Stimulated activated CD8-positive, alpha-beta memory T cell treated with anti-CD3 and anti-CD28 coated beads, Interleukin-7, amount 100 ng/mL, for 4 hours (primary cell): ENCODE results near the gene FNBP1.

Source experiments
- DNase-seq, 2 donors: peaks; one replicate each; pipeline ENCODE4 v3.0.0-alpha.2; 2020; ENCODE audit warnings: low read depth in 2 of 2

The FNBP1 gene

DNA sequence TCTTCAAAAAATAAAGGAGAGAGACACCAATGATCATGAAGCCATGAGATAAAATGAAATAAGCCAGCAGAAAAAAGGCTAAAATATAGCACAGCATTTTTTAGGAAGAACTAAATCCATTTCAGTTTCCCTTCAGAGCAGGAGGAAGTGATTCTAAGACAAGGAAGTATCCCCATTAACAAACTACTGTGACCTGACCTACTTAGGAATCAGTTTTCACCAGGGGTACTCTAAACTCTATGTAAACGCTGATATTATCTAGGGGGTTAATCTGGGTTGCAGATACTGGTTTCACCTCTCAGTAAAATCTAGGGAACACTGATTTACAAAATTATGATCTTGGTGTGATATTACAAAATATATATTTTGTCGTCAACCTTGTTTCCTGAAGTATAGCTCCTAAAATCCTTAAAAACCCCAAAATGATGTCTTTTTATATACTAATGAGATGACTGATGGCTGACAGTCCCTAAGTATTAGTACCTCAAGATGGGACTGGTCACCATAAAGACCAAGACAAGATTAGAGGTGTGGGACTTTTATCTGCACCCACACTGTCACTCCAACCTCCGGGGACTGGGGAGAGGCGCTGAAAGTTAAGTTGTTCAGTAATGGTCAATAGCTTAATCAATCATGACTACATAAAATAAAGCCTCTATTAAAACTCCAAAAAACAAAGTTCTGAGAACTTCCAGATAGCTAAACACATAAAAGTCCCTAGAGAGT is 2.9 kb upstream of the FNBP1 start:
- DNase-seq, result no peak

DNA sequence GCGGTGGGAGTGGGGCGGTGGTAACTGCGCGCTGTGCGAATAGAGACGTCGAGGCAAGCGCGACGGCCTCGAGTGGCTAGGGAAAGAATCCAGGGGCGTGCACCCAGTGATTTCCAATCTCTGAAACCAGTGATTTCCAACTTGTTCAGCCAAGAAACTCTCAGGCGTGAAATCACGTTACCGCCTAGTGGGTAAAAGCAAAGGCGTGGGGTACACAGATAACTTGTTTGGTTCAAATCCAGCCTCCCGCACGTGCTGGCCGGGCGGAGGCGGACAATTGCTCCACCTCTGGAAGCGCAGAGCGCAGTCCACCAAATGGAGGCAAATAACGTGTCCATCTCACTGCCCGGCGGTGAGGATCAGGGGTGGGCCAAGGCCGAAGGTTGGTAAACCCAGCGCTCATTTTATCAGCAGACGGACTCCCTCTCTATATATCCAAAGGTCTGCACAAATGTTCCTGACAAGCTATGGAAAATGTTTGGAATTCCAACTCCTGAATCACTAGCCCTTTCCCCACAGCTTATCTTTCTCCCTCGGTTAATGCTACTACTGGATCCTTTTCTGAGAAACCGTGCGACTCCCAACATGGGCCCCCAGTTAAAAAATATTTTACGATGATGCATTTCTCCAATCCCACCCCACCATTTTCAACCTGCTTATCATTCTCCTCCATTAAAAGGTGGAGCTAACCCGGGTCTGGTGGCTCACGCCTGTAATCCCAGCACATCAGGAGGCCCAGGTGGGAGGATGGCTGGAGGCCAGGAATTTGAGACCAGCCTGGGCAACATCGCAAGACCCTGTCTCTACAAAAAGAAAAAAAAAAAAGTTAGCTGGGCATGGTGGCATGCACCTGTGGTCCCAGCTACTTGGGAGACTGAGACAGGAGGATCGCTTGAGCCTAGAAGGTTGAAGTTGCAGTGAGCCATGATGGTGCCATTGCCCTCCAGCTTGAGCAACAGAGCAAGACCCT is 950 bp upstream of the FNBP1 start:
- no peak for DNase-seq

DNA sequence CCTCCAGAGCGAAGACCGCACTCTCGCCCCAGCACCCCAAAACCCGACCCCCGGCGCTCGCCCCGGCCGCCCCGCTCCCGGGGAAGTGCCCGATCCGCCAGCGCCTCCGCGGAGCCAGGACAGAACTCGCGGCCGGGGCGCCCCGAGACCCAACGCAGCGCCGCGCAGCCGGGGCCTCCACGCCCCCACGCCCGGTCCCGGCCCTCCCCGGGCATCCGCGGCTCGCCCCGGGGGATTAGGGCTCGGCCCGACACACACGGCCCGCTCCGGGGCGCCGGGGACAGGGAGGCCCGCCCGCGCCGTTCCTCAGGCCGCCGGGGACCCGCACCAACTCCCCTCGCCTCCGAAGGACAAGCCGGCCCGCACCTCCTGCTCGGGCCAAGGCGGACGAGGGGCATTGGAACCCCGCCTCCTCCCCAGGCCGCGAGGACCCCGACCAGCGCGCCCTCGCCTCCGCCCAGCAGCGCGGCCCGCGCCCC is 544 bp downstream of the FNBP1 start:
- no peak for DNase-seq

DNA sequence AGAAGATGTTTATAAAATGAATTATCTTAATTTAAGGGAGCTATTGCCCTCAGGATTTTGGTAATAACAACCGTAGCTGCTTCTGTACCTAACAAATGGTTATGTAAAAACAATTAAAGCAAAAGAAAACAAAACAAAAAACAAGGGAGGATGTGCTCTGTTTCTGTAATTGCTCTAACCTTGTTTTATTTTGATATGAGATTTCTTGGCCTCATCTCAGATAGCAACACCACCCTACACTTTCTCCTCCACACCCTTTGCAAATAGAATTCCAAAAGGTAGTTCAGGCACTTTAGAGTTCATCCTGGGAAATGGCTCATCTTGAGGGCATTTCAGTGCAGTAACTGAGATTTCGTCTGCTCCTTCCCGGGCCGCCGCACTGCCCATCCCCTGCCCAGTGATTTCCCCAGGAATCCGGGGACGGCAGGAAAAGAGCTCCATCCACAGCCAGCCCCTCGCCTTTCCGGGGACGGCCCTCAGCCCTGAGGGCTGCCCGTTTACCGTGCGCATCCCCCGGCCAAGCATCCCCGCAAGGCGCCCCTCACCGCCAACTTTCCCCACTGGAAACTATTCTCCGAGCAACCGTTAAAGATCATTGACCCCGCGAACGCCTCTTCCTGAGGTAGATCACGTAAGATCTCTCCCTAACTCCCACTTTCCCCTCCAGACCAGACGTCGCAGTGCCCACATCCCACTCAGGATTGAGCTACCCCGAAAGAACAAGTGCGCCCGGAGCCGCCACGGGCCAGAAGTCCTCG is 1.2 kb downstream of the FNBP1 start:
- DNase-seq, result no peak

DNA sequence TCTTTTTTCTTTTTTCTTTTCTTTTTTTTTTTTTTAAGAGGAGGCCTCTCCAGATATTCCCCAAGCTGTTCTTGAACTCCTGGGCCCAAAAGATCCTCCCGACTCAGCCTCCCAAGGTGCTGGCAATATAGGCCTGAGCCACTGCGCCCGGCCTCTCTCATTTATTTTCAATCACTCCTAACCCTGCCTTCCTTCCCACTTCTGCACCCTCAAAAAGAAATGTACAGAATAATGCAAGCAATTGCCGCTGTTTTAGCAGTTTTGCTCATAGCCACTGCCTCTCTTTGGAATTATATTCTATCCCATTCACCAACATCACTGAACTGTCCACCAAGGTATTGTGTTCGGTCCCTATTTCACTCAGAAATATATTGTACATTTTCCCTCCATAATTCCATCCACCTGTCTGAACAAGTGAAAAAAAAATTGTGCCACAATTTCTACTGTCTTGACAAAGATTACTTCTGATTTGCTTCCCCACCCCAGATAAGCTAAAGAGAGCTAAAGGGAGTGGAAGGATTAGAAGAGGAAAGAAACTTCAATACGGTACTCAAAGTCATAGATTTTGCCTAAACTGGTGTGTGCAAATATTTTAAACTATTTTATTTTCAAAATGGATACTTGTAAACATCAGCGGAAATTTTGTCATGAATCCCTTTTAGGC is 1.9 kb downstream of the FNBP1 start:
- no peak for DNase-seq

DNA sequence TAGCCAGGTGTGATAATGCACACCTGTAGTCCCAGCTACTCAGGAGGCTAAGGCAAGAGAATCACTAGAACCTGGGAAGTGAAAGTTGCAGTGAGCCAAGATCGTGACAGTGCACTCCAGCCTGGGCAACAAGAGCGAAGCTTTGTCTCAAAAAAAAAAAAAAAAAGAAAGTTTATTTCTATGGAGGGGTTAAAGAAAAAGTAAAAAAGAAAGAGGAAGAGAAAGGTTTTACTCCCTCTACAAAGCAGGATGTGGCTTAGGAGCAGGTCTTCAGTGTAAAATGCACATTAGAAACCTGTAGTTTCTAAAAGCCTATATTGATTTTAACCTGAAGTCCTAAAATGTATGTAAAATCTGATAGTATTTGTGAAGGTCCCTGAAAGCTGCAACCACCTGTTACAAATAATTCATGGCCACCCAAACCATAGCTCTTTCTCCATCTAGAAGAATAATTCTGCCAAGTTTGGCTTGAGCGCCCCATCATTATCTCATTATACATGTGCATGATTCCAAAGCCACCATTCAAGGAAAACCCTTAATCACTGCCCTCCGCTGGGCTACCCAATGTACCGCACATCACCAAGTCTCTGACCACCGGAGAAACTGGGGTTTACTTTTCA is 3.4 kb downstream of the FNBP1 start:
- no peak for DNase-seq

DNA sequence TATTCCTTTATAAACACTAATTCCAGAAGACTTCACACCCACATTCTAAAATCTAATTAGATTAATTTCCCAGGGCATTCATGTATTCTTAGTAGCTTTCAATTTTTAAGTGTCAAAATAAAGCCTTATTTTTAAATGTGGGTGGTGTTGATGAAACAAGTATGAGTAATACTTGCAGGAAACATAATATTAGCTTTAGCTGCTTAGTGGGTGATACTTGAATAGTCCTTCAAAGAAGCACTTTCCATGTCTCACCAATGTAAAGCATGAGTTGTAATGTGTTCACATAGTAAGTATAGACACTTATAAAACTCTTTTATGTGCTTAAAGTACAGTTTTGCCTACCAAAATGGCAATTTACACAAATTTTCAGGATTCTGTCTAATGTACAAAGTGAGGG is 6.9 kb downstream of the FNBP1 start:
- no peak for DNase-seq

DNA sequence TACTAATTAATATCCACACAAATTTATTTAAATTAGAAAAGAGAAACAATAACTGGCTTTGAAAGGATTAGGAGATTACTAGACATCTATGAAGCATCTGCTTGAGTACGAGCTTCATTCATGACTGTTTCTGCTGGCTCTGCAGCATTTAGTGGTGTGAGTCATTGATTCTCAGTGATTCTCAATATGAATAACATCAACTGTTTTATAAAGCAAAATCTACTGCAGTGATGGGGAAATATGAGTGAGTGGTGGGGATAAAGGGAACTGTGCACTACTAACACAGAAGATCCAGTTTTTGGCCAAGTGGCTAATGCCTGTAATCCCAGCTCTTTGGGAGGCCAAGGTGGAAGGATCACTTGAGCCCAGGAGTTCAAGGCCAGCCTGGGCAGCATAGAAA is 8.4 kb downstream of the FNBP1 start:
- DNase-seq, result no peak

DNA sequence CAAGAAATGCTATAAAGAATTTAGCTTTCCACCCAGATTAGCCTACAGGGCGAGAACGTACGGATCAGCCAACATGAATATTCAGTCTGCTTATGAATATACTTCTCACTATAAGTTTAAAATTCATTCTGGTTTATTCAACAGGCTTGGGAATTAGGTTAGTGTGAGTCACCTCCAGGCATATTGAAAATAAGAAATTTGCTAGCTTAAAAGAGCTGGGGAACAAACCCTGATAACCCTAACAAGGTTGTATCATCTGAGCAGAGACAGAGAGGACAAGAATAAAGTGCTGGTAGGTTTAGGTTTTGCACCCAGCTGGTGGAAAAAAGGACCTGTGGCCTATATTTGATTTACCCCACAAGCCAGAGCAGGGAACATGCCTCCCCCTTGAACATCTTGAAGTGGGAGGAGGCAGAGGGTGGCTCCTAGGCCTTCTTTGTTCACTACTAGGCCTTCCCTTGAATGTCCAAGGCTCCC is 12.3 kb downstream of the FNBP1 start:
- DNase-seq, result no peak

DNA sequence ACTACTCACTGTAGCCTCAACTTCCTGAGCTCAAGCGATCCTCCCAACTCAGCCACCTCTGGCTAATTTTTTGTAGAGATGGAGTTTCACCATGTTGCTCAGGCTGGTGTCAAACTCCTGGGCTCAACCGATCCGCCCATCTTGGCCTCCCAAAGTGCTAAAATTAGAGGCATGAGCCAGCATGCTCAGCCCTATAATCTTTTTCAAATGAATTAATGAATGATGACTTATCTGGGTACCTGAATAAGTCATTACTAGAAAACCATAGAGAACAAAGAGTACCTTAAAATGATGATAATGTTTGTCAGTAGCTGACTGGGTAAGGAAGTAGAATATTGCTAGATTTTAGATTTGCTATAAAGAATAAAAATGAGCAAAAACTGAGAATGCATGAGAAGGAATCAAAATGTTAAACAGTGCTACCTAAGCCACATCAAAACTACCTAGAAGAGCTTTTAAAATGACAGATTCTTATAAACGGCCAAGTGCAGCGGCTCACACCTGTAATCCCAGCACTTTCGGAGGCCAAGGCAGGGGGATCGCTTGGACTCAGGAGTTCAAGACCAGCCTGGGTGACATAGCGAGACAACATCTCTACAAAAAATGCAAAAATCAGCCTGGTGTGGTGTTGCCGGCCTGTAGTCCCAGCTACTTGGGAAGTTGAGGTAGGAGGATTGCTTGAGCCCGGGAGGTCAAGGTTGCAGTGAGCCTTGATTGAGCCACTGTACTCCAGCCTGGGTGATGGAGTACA is 13.6 kb downstream of the FNBP1 start:
- DNase-seq, result no peak

DNA sequence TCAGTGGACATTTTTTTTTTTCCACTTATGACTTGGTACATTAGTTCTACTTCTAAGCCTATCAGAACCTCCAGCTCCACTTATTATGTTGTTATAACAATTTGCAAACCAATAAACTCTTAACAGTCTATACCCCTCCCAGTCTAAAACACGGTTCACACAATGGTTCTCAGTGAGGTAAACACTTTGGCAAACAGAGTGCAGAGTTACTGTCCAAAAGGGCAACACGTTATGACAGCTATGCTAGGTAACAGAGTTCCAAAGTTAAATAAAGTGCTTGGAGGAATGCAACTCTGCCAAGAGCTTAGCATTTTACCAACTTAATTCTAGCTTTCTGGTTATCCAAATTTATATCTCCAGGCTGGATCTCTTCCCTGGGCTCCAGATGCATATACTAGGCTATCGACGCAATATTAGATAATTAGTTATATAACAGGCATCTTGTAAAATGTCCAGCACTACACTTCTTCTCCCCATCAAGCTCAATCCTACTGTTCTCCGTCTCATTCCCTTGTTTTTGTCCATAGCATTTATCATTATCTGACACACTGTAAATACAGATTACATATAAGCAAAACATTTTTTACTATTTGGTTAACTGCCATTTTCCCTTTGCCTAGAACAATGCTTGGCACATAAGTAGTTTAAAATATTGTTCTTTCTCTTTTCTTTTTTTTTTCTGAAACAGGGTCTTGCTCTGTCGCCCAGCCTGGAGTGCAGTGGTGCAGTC is 14.3 kb downstream of the FNBP1 start:
- no peak for DNase-seq

DNA sequence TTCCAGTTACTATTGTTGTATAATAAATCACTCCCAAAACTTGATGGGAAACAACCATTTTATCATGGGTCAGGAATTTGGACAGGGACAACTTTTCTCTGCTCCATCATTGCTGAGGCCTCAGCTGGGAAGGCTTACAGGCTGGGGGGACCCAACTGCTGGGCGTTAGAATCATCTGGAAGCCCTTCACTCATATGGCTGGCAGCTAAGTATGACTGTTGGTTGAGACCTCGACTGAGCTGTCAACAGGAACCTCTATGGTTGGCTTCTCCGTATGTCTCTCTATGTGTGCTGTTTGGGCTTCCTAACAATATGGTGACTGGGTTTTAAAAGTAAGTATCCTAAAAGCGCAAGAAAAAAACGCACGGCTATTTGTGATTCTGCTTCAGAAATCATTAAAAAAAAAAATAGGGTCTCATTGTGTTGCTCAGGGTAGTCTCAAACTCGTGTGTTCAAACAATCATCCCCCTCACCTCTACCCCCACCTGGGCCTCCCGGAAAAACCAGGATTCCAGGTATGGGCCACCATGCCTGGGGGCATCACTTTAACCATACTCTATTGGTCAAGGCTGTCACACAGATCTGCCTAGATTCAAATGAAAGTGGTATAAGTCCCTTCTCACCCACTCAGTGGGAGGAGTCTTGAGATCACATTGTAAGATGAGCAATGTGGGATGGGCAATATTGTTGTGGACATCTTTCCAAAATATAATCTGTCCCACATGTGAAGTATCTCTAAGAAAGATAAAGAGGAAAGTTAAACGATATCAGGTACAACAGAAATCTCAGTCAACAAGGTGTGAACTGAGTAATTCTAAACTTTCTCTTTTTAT is 15.2 kb downstream of the FNBP1 start:
- DNase-seq, result no peak

DNA sequence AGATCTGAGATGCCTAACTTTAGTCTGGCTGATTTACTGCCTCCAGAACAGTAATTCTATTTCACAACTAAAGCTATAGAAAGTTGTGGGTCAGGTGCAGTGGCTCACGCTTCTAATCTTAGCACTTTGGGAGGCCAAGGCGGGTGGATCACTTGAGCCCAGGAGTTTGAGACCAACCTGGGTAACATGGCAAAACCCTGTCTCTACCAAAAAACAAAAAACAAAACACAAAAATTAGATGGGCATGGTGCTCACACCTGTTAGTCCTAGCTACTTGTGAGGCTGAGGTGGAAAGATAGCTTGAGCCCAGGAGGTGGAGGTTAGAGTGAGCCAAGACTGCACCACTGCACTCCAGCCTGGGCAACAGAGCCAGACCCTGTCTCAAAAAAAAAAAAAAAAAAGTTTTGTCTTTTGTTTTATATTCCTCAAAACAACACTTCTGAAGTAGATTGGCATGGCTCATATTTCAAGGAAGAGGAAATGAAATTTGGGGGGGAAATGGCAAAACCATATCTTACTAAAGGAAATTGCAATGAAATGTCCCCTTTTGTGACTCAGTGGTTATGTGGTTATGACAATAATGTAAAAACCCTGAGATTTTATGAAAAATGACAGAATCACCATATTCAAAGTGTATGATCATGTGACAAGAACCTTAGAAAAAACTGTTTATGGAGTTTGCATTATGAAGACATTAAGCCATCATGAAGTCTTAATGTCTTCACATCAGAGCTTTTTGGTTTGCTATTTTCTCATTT is 16.2 kb downstream of the FNBP1 start:
- DNase-seq, result no peak

DNA sequence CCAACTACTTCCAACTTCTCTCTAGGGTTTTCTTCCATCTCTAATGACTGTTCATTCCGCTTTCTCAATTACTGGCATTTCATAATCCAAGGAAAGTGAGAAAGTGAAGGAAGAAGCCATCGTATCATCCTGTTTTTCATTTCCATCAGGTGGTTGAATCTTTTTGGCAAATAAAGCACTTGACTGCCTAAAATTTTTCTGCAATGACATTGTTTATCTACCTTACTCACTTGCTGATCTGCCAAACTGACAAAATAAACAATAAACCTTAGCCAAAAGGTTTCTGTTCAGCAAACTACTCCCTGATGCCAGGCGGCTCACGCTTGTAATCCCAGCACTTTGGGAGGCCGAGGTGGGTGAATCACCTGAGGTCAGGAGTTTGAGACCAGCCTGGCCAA is 18.4 kb downstream of the FNBP1 start:
- DNase-seq, result no peak

DNA sequence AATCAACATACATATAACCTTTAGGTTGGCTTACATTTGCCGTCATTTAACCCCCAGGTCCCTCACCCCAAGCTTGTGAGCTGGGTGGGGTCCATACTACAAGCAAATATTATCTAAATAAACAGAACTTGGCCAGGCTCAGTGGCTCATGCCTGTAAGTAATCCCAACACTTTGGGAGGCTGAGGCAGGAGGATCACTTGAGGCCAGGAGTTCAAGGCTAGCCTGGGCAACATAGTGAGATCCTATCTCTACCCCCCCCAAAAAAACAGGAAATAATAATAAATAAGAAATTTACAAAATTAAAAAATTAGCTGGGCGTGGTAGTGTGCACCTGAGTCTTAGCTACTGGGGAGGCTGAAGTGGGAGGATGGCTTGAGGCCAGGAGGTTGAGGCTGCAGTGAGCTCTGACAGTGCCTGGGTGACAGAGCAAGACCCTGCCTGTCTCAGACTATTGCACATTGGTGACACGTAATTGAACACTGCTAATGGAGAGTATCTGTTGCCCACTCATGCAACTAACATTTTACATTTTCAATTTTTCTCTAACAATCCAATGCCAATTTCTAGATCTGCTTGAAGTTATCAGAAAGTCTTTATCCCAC is 18.9 kb downstream of the FNBP1 start:
- DNase-seq, result no peak

DNA sequence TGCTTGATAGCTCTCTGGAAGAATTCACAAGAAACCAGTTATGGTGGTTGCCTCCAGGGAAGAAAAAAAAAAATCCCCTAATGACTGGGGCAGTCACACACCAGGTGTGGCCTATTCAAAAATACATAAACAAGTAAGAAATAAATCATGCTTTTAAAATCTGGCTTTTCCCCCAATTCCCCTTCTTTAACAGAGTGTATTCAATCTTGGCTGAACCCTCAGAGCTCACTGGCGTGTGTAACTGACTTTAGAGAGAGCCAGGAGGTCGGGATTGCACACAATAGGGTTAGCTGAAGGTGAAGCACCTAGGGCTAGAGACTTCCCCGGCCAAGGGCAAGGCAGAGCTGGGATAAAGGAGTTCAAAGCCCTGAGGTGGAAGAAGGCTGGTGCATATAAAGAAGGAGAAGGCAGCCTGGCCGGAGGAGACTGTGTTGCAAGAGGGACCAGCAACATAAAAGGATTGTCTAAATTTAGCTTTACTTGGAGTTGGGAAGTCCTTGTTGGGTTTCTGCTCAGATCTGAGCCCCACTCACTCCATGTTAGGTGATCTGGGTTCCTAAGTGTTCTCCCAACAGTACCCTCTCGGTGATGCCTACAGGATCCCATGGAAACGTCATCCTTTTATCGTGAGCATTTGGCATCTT is 19.7 kb downstream of the FNBP1 start:
- no peak for DNase-seq

DNA sequence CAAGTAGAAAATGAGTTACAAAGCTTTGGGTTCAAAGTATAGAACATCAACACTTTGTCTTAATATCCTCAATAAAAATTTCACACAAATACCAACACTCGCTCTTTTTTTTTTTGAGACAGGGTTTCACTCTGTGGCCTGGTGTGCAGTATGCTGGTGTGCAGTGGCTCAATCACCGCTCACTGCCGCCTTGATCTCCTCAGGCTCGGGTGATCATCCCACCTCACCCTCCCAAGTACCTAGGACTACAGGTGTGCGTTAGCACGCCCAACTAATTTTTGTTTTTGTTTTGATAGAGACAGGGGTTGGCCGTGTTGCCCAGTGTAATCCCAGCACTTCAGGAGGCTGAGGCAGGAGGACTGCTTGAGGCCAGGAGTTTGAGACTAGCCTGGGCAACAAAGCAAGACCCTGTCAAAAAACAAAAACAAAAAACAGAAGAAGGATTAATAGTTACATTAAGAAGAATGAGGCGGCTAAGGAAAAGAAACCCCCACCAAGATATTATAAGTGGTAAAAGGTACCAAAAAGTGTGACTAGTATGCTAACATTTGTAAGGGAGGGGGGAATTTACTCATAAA is 20.3 kb downstream of the FNBP1 start:
- DNase-seq, result no peak
